ENCODE measurements around the gene TTC32.
A peak's percentile ranks its signal among the peaks of the same experiment; 100 is the strongest.

The TTC32 gene

DNA sequence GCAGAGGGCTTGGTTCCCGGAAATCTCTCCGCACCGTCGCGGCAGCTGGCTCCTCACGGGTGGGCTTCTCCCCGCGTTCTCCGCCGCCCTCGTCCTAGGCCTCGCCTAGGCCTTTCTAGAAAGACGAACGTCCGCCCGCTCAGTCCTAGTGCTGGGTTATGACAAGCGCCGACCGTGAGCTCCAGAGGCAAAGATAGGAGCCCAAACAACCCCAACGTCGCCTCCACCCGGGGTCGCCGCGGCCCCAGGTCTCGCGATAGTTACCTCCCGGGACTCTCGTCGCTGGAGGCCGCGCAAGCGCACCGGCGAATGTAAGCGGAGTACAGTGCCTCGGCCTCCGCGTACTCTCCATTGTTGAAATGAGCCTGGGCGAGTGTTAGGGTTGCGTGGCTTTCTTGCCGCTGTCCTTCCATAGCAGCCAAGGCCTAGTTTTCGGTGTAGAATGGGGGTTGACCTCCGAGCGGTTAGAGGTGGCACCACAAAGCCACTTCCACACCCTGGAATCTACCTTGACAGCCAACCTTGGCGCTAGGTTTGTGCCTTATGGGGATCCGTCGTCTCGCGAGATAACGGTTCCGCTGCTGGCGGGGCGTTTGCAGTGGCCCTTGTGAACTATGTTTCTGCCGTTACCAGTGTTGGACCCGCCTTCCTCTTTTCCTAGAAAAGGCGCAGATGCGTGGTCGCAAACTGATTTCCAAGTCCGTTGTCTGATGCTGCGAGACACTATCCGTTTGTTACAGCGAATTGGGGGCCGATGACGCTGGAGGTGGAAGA is at the start of gene TTC32:
Gene TTC32 (minus strand): TSS at position 542 of the 774 bp plus-strand sequence. CDS start 129 bp downstream, at position 413.
- Histone ChIP-seq H3K36me3 (ENCODE audit: insufficient read depth, low read length) (no peaks in the 10 kb centered on the region), H3K27ac (ENCODE audit: low read depth, low read length) (peak within 1 kb of the TSS; percentile 89), H3K9me3 (ENCODE audit: low read length) (no peaks in the 10 kb centered on the region), H3K9ac (ENCODE audit: low read length) (peak within 1 kb of the TSS; percentile 77), H3K4me3 (ENCODE audit: low read depth in 1 of 2, low read length in 2 of 2) (peak within 1 kb of the TSS; percentile 75 to 79), H3K4me1 (ENCODE audit: insufficient read depth, low read length) (peaks cover 33% of the 10 kb centered on the region), H3K27me3 (ENCODE audit: control insufficient read depth in 1 of 2, insufficient read depth in 2 of 2, low read length in 2 of 2) (no peaks in the 10 kb centered on the region)

DNA sequence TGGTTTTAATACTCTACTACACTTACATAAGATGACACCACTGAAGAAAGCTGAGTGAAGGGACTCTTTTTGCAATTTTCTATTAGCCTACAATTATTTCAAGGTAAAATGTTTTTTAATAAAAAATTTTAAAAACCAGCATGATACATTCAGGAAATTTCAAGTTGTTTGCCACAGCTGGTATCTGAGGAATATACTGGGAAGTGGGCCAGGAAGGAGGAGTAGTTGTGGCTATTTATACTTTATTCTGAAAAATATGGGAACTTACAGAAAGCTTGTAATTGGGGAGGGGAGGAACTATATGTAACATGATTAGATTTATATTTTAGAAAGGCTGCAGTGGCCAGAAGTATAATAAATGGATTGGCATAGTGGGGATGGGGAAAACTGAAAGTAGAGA is 47.3 kb upstream of the TTC32 start:
- H3K9me3 ChIP-seq (ENCODE audit: low read length) = no peaks in the 10 kb centered on the region
- H3K36me3 ChIP-seq (ENCODE audit: insufficient read depth, low read length) = peaks cover 18% of the 10 kb centered on the region
- H3K27me3 ChIP-seq (ENCODE audit: control insufficient read depth in 1 of 2, insufficient read depth in 2 of 2, low read length in 2 of 2) = no peaks in the 10 kb centered on the region
- no peak overlapping the region for H3K9ac ChIP-seq (ENCODE audit: low read length)
- H3K4me1 ChIP-seq (ENCODE audit: insufficient read depth, low read length) = no peaks in the 10 kb centered on the region
- no peak overlapping the region for H3K27ac ChIP-seq (ENCODE audit: low read depth, low read length)
- H3K4me3 ChIP-seq (ENCODE audit: low read depth in 1 of 2, low read length in 2 of 2) = no peak overlapping the region

DNA sequence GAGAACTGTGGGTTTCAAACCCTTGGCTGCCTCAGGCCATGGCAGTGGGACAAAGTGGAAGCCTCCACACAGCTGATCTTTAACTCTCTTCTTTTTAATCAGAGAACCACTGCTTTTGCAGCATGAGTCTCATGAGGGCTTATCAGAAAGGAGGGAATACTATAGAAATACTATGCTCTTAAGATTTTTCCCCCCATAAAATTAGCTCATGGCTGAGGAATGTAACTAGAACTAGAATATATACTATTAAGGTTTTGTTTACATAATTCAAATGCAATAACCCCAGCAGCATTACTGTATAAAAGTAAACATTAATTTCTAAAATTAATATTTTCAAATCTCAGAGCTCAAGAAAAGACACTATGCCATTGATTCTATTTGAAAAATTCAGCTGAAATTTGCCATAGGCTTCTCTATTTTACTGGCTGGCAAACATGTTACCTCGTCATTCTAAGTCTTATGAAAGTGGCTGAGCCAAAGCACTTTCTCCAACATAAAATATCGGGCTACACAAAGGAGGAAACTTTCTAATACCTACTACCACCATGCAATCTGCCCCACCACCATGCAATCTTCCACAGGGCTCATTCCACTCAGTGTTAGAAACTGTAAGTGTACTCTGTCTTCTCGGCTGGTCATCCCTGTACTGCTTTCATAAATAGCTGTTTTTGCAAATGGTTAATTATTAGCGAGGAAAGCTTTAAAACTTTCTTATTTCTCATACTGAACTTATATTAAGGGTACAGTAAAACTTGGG is 45.6 kb upstream of the TTC32 start:
- Histone ChIP-seq H3K36me3 (ENCODE audit: insufficient read depth, low read length) (peaks cover 19% of the 10 kb centered on the region), H3K4me3 (ENCODE audit: low read depth in 1 of 2, low read length in 2 of 2) (no peak overlapping the region)

DNA sequence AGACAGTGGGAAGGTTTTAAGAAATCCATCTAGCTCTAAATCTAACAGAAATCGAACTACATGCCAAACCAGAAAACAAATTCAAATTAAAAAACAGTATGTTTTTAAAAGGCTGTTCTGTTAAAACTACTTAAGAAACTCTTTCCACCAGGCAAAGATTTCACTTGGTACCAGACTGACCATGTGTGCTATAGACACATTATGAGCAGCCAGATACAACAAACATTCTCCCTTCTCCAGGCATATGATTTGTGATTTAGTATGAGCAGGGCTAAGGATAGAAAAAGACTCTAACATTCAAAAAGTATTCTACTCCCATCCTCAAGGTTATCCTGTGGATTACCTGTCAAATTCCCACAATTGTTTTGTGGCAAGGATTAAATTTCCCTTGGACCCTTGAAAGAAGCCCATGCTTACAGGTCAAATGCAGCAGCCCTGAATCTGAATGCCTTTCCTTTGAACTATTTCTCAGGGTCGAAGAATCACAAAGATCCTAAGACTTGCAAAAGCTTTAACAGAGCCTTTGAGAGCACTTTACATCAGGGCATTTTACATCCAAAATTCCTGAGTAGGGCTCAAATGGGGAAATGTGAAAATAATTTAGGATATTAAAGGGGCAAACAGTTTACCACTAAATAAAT is 42.5 kb upstream of the TTC32 start:
- no peaks in the 10 kb centered on the region for H3K9me3 ChIP-seq (ENCODE audit: low read length)
- H3K9ac ChIP-seq (ENCODE audit: low read length) = no peak overlapping the region
- no peak overlapping the region for H3K4me3 ChIP-seq (ENCODE audit: low read depth in 1 of 2, low read length in 2 of 2)
- peaks cover 12% of the 10 kb centered on the region for H3K36me3 ChIP-seq (ENCODE audit: insufficient read depth, low read length)
- no peak overlapping the region for H3K27ac ChIP-seq (ENCODE audit: low read depth, low read length)
- no peaks in the 10 kb centered on the region for H3K4me1 ChIP-seq (ENCODE audit: insufficient read depth, low read length)
- H3K27me3 ChIP-seq (ENCODE audit: control insufficient read depth in 1 of 2, insufficient read depth in 2 of 2, low read length in 2 of 2) = no peaks in the 10 kb centered on the region

More for the DNA sequence above, 45.6 kb upstream of the TTC32 start:
- no peaks in the 10 kb centered on the region for H3K27me3 ChIP-seq (ENCODE audit: control insufficient read depth in 1 of 2, insufficient read depth in 2 of 2, low read length in 2 of 2)
- no peaks in the 10 kb centered on the region for H3K4me1 ChIP-seq (ENCODE audit: insufficient read depth, low read length)
- H3K27ac ChIP-seq (ENCODE audit: low read depth, low read length) = no peak overlapping the region
- H3K9ac ChIP-seq (ENCODE audit: low read length) = no peak overlapping the region
- H3K9me3 ChIP-seq (ENCODE audit: low read length) = no peaks in the 10 kb centered on the region

DNA sequence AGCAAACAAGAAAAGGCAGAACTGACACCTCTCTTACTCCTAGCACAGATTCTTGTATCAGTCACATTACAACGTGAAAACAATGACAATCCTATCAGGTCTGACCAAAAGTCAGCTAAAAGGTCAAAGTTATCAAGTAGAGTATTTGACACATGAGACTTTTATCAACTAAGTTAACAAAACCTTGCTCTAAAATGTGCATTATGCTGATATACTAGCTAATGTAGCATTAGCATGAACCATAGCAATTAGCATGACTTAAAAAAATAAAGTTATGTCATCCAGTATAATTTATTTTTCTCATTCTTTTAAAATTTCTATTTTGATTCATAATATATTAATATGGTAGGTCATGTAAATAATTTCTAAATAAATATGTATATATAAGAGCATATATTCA is 41.4 kb upstream of the TTC32 start:
- Histone ChIP-seq H3K27me3 (ENCODE audit: control insufficient read depth in 1 of 2, insufficient read depth in 2 of 2, low read length in 2 of 2) (no peaks in the 10 kb centered on the region), H3K27ac (ENCODE audit: low read depth, low read length) (no peak overlapping the region), H3K4me1 (ENCODE audit: insufficient read depth, low read length) (no peaks in the 10 kb centered on the region), H3K9me3 (ENCODE audit: low read length) (no peaks in the 10 kb centered on the region), H3K9ac (ENCODE audit: low read length) (no peak overlapping the region), H3K4me3 (ENCODE audit: low read depth in 1 of 2, low read length in 2 of 2) (no peak overlapping the region), H3K36me3 (ENCODE audit: insufficient read depth, low read length) (peaks cover 12% of the 10 kb centered on the region)

DNA sequence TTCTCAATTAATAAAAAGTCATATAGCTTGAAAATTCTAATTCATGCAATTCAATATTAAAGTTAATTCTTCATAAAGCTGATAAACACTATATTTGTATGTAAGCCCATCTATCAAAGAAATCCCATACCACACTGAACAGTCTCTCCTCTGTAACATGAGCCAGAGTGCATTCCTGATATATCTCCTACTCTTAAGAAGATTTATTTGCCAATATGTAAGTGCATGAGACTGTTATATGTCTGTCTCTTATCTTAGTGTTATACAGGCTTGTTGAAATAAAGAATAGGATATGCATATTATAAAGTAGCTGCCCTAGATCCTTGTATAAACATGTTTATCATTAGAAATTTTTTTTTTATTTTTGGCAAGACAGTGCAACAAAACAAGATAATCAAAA is 40.4 kb upstream of the TTC32 start:
- Histone ChIP-seq H3K9ac (ENCODE audit: low read length) (no peak overlapping the region), H3K4me3 (ENCODE audit: low read depth in 1 of 2, low read length in 2 of 2) (no peak overlapping the region), H3K27ac (ENCODE audit: low read depth, low read length) (no peak overlapping the region), H3K4me1 (ENCODE audit: insufficient read depth, low read length) (no peaks in the 10 kb centered on the region), H3K9me3 (ENCODE audit: low read length) (no peaks in the 10 kb centered on the region), H3K27me3 (ENCODE audit: control insufficient read depth in 1 of 2, insufficient read depth in 2 of 2, low read length in 2 of 2) (no peaks in the 10 kb centered on the region), H3K36me3 (ENCODE audit: insufficient read depth, low read length) (peaks cover 12% of the 10 kb centered on the region)

DNA sequence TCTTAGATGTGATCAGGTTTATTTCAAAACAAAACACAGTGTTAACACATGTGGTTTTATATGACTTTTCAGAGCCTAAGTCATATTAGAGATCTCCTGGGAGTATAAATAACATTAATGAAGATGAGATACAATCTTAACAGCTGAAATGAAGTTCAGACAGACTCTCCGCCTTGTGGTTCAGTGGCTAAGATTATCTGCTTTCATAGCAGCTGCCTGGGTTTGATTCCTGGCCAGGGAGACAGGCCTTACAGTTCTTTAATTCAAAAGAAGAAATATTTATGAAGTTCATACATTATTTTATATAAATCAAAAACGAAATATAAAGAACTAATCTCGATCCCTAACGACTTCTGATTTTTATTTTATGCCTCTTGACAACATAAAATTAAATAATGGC is 35.2 kb upstream of the TTC32 start:
- Histone ChIP-seq H3K4me1 (ENCODE audit: insufficient read depth, low read length) (no peaks in the 10 kb centered on the region), H3K9me3 (ENCODE audit: low read length) (no peaks in the 10 kb centered on the region), H3K27ac (ENCODE audit: low read depth, low read length) (no peak overlapping the region), H3K9ac (ENCODE audit: low read length) (no peak overlapping the region), H3K27me3 (ENCODE audit: control insufficient read depth in 1 of 2, insufficient read depth in 2 of 2, low read length in 2 of 2) (no peaks in the 10 kb centered on the region), H3K36me3 (ENCODE audit: insufficient read depth, low read length) (peaks cover 5% of the 10 kb centered on the region), H3K4me3 (ENCODE audit: low read depth in 1 of 2, low read length in 2 of 2) (no peak overlapping the region)

DNA sequence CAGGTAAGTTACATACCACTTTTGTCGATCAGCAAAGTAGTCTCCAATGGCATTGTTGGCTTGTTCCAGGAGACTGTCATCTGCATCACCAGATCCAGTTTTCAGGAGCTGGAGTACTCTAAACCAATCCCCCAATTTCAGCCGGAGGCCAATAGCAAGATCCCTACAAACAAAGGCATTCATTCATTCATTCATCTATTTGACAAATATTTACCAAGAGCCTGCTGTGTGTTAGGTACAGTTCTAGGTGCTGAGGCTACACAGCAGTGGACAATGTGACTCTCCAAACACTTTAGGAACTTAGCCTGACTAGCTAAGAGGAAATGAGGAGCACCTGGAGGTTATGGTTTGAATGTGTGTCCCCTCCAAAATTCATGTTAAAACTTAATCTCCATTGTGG is 34.4 kb upstream of the TTC32 start:
- no peaks in the 10 kb centered on the region for H3K9me3 ChIP-seq (ENCODE audit: low read length)
- peaks cover 5% of the 10 kb centered on the region for H3K36me3 ChIP-seq (ENCODE audit: insufficient read depth, low read length)
- H3K27ac ChIP-seq (ENCODE audit: low read depth, low read length) = no peak overlapping the region
- H3K4me1 ChIP-seq (ENCODE audit: insufficient read depth, low read length) = no peaks in the 10 kb centered on the region
- H3K27me3 ChIP-seq (ENCODE audit: control insufficient read depth in 1 of 2, insufficient read depth in 2 of 2, low read length in 2 of 2) = no peaks in the 10 kb centered on the region
- H3K4me3 ChIP-seq (ENCODE audit: low read depth in 1 of 2, low read length in 2 of 2) = no peak overlapping the region
- no peak overlapping the region for H3K9ac ChIP-seq (ENCODE audit: low read length)

DNA sequence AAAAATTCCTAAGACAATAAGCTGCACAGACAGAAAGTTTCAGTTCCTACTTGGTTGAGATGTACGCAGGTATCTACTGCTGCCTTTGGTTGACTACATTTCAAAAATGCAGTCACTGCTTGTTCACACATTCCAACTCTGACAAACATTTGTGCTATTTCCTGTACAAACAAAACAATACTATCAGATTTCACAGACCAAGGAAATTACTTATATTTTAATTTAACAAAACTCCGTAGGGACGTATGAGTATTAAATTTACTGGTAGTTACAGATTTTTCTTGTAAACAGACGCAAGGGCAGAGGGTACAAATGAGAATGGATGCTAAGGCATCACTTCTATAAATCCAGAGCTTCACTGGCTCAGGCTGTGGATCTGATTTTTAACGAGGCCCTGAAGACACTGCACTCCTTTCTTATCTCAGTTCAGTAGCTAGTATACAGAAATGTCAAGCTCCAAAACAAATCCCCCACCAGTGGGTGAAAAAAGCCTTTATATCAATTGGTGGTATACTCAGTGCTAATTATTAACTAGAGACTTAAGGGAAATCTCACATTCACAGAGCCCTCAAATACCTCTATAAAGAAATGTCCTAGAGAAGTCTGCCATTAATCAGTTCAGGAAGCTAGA is 31.7 kb upstream of the TTC32 start:
- Histone ChIP-seq H3K9ac (ENCODE audit: low read length) (no peak overlapping the region), H3K27ac (ENCODE audit: low read depth, low read length) (no peak overlapping the region), H3K4me3 (ENCODE audit: low read depth in 1 of 2, low read length in 2 of 2) (no peak overlapping the region), H3K27me3 (ENCODE audit: control insufficient read depth in 1 of 2, insufficient read depth in 2 of 2, low read length in 2 of 2) (no peaks in the 10 kb centered on the region), H3K36me3 (ENCODE audit: insufficient read depth, low read length) (peaks cover 10% of the 10 kb centered on the region), H3K4me1 (ENCODE audit: insufficient read depth, low read length) (no peaks in the 10 kb centered on the region), H3K9me3 (ENCODE audit: low read length) (no peaks in the 10 kb centered on the region)

DNA sequence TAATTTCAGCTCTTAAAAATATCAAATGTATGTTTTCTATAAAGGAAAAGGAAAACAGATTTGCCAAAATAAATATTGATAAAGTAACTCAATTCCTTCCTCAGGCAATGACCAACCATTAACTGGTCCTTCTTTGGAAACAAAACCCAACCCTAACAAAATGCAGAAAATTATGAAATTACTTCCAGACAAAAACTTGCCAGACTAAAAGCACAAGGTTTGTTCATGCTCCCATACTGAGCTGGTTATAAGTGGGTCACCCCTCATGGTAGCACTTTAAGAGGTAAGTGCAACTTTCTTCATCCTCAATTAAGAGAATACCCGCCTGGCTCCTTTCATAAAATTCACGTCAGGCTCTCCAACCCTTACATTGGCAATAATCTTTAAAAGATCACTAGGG is 31.1 kb upstream of the TTC32 start:
- Histone ChIP-seq H3K27ac (ENCODE audit: low read depth, low read length) (no peak overlapping the region), H3K27me3 (ENCODE audit: control insufficient read depth in 1 of 2, insufficient read depth in 2 of 2, low read length in 2 of 2) (no peaks in the 10 kb centered on the region), H3K36me3 (ENCODE audit: insufficient read depth, low read length) (peaks cover 10% of the 10 kb centered on the region), H3K9ac (ENCODE audit: low read length) (no peak overlapping the region), H3K4me1 (ENCODE audit: insufficient read depth, low read length) (no peaks in the 10 kb centered on the region), H3K9me3 (ENCODE audit: low read length) (no peaks in the 10 kb centered on the region), H3K4me3 (ENCODE audit: low read depth in 1 of 2, low read length in 2 of 2) (no peak overlapping the region)

DNA sequence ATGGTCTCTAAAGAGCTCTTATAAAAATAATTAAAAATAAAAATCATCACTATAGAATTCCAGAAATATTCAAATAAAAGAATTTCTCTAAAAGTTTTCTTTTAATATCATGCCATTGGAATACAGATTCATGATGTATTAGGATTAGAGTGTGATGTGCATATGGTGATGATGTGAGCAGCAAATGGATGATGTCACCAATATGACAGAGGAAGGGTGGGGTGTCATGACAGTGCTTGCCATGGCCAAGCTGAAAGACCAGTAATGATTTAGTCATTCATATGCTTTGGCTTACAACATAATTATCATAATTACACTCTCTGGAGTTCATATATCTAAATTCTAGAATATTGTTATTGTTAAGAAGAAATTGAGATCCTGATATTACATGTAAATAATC is 27.4 kb upstream of the TTC32 start:
- H3K9me3 ChIP-seq (ENCODE audit: low read length) = no peaks in the 10 kb centered on the region
- peaks cover 5% of the 10 kb centered on the region for H3K36me3 ChIP-seq (ENCODE audit: insufficient read depth, low read length)
- no peak overlapping the region for H3K27ac ChIP-seq (ENCODE audit: low read depth, low read length)
- H3K27me3 ChIP-seq (ENCODE audit: control insufficient read depth in 1 of 2, insufficient read depth in 2 of 2, low read length in 2 of 2) = no peaks in the 10 kb centered on the region
- no peaks in the 10 kb centered on the region for H3K4me1 ChIP-seq (ENCODE audit: insufficient read depth, low read length)
- no peak overlapping the region for H3K9ac ChIP-seq (ENCODE audit: low read length)
- no peak overlapping the region for H3K4me3 ChIP-seq (ENCODE audit: low read depth in 1 of 2, low read length in 2 of 2)
